T-helper 1 cell treated with Interleukin-12 subunit alpha and Interleukin-12 subunit beta and Interleukin-4 antibody, amounts not matched to agents 30 μg/mL and 1 μg/mL, for 36 hours (primary cell): Measurements from ENCODE around the gene LRGUK.

Source experiments
- H3K27ac Mint-ChIP-seq: one replicate; pipeline ENCODE4 v1.8.0; 2021; ENCODE audit warnings: mild to moderate bottlenecking, mixed read lengths
- H3K27me3 Mint-ChIP-seq: one replicate; pipeline ENCODE4 v1.8.0; 2021; ENCODE audit warnings: low read depth, mixed read lengths
- H3K36me3 Mint-ChIP-seq: one replicate; pipeline ENCODE4 v1.8.0; 2021; ENCODE audit warnings: low read depth, mixed read lengths
- H3K4me1 Mint-ChIP-seq: one replicate; pipeline ENCODE4 v1.8.0; 2021; ENCODE audit warnings: low read depth, mixed read lengths
- H3K4me3 Mint-ChIP-seq: one replicate; pipeline ENCODE4 v1.8.0; 2021; ENCODE audit warnings: mild to moderate bottlenecking, moderate library complexity, mixed read lengths
- H3K9me3 Mint-ChIP-seq: one replicate; pipeline ENCODE4 v1.8.0; 2021; ENCODE audit warnings: mixed read lengths

LRGUK gene

GRCh38 chr7:134300988-134301387, 173.8 kb downstream of the LRGUK start:
- peaks cover 28% of the 10 kb centered on the region for H3K36me3 Mint-ChIP-seq
- H3K4me1 Mint-ChIP-seq: no peaks in the 10 kb centered on the region
- H3K27ac Mint-ChIP-seq: no peak overlapping the region
- no peaks in the 10 kb centered on the region for H3K27me3 Mint-ChIP-seq
- no peak overlapping the region for H3K4me3 Mint-ChIP-seq
- H3K9me3 Mint-ChIP-seq: no peaks in the 10 kb centered on the region

- Mint-ChIP-seq H3K36me3 (peaks cover 27% of the 10 kb centered on the region), H3K9me3 (no peaks in the 10 kb centered on the region), H3K27ac (no peak overlapping the region), H3K27me3 (no peaks in the 10 kb centered on the region), H3K4me3 (no peak overlapping the region), H3K4me1 (no peaks in the 10 kb centered on the region)
These were observed 174.5 kb downstream of the LRGUK start for GRCh38 chr7:134301592-134301991.

- H3K27ac Mint-ChIP-seq: no peak overlapping the region
- no peaks in the 10 kb centered on the region for H3K4me1 Mint-ChIP-seq
- no peaks in the 10 kb centered on the region for H3K9me3 Mint-ChIP-seq
- no peak overlapping the region for H3K4me3 Mint-ChIP-seq
- peaks cover 27% of the 10 kb centered on the region for H3K36me3 Mint-ChIP-seq
- H3K27me3 Mint-ChIP-seq: no peaks in the 10 kb centered on the region
These were observed 175.0 kb downstream of the LRGUK start for GRCh38 chr7:134302120-134302519.

- Mint-ChIP-seq H3K36me3 (peaks cover 12% of the 10 kb centered on the region), H3K4me3 (no peak overlapping the region), H3K4me1 (peaks cover 5% of the 10 kb centered on the region), H3K9me3 (no peaks in the 10 kb centered on the region), H3K27ac (no peak overlapping the region), H3K27me3 (no peaks in the 10 kb centered on the region)
These were observed 180.2 kb downstream of the LRGUK start for GRCh38 chr7:134307320-134307719.

- Mint-ChIP-seq H3K4me1 (peaks cover 7% of the 10 kb centered on the region), H3K27me3 (no peaks in the 10 kb centered on the region), H3K9me3 (no peaks in the 10 kb centered on the region), H3K36me3 (peaks cover 12% of the 10 kb centered on the region), H3K4me3 (no peak overlapping the region), H3K27ac (no peak overlapping the region)
These were observed 181.4 kb downstream of the LRGUK start for GRCh38 chr7:134308548-134308947.

- no peaks in the 10 kb centered on the region for H3K27me3 Mint-ChIP-seq
- H3K27ac Mint-ChIP-seq: no peak overlapping the region
- peaks cover 14% of the 10 kb centered on the region for H3K4me1 Mint-ChIP-seq
- H3K9me3 Mint-ChIP-seq: no peaks in the 10 kb centered on the region
- no peak overlapping the region for H3K4me3 Mint-ChIP-seq
- peaks cover 5% of the 10 kb centered on the region for H3K36me3 Mint-ChIP-seq
These were observed 184.7 kb downstream of the LRGUK start for GRCh38 chr7:134311807-134312206.

- Mint-ChIP-seq H3K9me3 (no peaks in the 10 kb centered on the region), H3K27ac (no peak overlapping the region), H3K4me3 (no peak overlapping the region), H3K4me1 (peaks cover 20% of the 10 kb centered on the region), H3K36me3 (peaks cover 5% of the 10 kb centered on the region), H3K27me3 (no peaks in the 10 kb centered on the region)
These were observed 185.6 kb downstream of the LRGUK start for GRCh38 chr7:134312717-134313116.

- H3K4me1 Mint-ChIP-seq: peaks cover 20% of the 10 kb centered on the region
- H3K36me3 Mint-ChIP-seq: peaks cover 3% of the 10 kb centered on the region
- no peak overlapping the region for H3K4me3 Mint-ChIP-seq
- no peak overlapping the region for H3K27ac Mint-ChIP-seq
- H3K9me3 Mint-ChIP-seq: no peaks in the 10 kb centered on the region
- no peaks in the 10 kb centered on the region for H3K27me3 Mint-ChIP-seq
These were observed 186.4 kb downstream of the LRGUK start for GRCh38 chr7:134313543-134313942.
